ENCODE results near the gene LAGE3.

LAGE3 gene

GRCh38 chrX:154452823-154453222, 26.3 kb downstream of the LAGE3 start:
- no peak for DNase-seq

DNA sequence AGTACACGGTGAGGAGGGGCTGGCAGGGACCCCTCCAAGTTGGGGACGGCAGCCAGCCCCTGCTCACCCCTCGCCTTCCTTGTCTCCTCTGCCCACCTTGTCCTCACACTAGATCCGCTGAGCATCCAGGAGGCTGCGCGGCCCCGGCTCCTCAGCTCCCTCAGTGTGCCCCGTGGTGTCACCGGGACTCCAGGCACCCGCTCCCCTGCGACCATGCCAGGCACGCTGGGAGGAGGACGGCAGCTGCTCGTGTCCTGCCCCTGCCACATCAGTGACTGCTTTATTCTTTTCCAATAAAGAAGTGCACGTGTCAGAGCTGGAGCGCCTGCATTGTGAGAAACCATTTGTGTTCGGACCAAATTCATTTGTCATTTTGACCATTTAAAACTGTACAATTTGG, 28.8 kb downstream of the LAGE3 start:
- no peak for DNase-seq

- no peak for DNase-seq
Measured at GRCh38 chrX:154449618-154450017, 29.5 kb downstream of the LAGE3 start.

DNA sequence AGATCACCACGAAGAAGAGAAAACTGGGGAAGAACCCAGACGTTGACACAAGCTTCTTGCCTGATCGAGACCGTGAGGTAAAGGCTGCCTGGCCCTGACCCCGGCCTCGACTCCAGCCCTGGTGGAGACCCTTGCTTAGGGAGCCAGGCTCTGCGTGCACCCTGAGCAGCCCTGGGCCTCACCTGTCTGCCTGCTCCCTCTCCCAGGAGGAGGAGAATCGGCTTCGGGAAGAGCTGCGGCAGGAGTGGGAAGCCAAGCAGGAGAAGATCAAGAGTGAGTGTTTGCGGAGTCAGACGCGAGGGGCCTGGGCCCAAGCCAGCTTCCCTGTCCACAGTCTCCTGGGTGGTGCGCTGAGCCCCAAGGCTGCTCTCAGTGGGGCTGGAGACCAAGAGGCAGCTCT, 30.6 kb downstream of the LAGE3 start:
- no peak for DNase-seq

GRCh38 chrX:154446430-154446829, 32.7 kb downstream of the LAGE3 start:
- DNase-seq, result no peak

GRCh38 chrX:154445776-154446175, 33.3 kb downstream of the LAGE3 start:
- no peak for DNase-seq

DNA sequence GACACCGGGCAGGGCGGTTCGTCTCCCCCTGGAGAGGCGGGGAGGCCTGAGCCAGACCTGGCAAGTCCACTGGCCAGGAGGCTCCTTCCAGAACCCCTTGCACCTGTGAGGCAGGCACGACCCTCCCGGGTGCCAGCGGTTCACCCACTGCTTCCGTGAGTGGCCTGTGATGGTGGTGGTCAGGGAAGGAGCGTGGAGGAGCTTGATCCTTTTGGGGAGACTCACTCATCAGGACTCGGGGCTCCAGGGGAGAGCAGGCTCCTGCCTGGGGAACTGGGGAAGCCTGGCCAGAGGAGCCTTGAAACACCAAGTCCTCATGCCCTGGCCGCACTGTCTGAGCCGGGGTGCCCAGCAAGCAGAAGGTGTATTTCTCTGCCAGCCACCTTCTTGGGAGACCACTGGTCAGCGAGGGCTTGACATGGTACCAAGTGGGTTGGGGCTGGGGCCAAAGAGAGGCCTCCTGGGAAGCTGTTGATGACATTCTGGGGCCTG, 34.3 kb downstream of the LAGE3 start:
- no peak for DNase-seq

DNA sequence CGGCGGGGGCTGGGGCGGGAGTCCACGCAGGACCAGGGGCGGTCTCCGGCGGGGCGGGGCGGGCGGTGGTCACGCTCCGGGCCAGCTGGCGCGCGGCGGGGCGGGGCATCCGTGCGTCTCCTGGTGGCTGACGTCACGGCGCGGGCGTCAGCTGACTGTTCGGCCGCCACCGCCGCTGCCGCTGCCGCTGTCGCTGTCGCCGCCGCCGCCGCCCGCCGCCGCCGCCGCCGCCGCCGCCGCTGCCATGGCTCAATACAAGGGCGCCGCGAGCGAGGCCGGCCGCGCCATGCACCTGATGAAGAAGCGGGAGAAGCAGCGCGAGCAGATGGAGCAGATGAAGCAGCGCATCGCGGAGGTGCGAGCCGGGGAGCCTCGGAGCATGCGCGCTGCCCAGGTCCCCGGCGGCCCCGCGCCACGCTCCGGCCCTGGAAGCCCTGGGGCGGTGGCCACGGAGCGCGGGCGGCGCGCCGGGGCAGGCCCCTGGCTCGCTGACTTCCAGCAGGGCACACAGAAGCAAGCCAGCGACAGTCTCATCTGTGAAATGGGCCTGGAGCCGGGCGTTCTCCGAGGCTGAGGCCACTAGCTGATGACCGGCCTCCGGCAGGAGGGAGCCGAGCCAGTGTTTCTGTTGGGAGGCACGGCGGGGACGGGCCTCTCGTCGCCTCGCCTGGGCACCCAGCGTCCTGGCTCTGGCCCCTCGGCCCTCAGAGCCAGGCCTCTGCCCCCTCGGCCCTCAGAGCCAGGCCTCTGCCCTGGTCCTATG, 34.9 kb downstream of the LAGE3 start, which contains the start of gene FAM50A:
Gene FAM50A (plus strand): TSS at position 150 of the 763 bp plus-strand sequence. CDS start 95 bp downstream, at position 245.
- DNase-seq, result peak; percentile 81

GRCh38 chrX:154443479-154443910, 35.6 kb downstream of the LAGE3 start:
- DNase-seq, result peak; percentile 11

DNA sequence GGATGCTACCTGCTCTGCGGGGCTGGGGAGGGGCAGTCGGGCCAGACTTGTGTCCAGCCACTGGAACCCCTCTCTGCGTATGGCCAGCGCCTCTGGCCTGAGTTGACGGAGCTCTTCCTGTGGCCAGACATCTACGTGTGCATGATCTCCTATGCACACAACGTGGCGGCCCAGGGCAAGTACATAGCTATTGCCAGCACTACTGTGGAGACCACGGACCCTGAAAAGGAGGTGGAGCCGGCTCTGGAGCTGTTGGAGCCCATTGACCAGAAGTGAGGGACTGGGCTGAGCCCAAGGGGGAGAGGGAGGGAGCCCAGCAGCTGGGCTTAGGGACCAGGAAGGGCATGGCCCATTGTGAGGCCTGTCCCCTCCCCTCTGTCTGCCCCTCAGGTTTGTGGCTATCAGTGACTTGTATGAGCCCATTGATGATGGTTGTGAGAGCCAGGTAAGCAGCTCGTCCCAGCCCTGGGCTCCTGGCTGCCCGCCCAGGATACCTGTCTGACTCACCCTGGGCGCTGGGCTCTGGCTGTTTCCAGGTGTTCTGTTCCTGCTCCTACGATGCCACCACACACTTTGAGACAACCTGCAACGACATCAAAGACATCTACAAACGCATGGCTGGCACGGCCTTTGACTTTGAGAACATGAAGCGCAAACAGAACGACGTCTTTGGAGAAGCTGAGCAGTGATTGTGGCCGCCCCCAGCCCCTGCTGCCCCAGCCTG, 36.9 kb downstream of the LAGE3 start:
- no peak for DNase-seq

DNA sequence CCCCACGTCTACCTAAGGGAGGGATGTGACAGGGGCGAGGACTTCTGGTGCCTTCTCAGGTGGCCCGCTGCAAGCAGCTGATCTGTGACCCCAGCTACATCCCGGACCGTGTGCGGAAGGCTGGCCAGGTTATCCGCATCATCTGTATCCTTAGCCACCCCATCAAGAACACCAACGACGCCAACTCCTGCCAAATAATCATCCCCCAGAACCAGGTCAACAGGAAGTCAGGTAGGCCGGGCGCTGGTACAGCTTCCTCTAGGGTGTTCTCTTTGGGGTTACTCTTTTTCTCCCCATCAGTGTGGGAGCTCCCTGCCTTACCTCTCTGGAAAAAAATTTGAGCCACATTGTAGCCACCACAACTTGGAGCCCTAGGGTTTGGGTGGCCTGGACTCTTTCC, 37.5 kb downstream of the LAGE3 start:
- DNase-seq, result no peak

- DNase-seq, result no peak
Measured at GRCh38 chrX:154440623-154441357, 38.3 kb downstream of the LAGE3 start.

DNA sequence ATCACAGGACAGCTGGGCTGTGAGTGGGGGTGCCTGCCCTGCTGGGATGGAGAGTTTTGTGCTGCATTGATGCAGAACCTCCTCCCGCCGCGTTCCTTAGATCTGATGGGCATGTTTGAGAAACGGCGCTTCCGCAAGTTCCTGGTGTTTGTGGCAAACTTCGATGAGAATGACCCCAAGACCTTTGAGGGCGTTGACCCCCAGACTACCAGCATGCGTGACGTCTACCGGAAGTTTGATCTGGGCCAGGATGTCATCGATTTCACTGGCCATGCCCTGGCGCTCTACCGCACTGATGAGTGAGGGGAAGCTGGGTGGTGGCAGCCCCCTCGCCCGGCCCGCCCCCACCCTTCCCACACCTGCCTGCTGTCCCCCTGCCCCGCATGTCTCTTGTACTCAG, 39.2 kb downstream of the LAGE3 start:
- DNase-seq, result no peak

GRCh38 chrX:154437971-154438893, 40.8 kb downstream of the LAGE3 start:
- DNase-seq, result no peak

DNA sequence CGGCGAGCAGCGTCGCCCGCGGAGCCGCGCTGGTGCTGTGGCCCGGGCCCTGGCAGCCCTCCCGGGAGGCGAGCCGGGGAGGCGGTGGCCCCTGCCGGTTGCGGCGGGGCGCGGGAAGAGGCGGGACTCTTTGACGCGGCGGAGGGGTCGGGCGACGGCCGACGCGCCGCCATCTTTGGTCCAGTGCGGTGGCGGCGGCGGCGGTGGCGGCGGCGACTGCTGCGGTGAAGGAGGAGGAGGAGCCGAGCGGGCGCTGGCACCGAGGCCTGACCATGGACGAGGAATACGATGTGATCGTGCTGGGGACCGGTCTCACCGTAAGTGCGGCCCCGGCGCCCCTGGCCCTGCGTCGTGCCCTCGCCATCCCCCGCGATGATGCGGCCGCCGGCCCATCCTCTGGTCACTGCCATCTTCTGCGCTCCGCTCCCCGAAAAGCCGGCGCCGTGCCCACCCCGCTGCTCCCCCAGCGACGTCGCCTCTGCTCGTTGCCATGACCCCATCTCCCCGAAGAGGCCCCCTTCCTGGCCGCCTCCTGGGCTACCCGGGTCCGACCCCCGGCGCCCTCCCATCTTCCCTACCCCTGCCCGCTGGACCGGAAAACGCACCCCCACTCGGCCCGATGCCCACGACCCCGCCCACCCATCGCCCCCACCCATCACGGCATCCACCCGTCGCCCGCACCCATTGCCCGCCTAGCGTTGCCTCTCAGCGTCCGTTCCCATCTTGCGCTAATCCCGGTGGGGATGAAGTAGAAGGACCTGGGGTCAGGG, 41.9 kb downstream of the LAGE3 start, which contains the start of gene GDI1:
Gene GDI1 (plus strand): TSS at position 172 of the 770 bp plus-strand sequence. CDS start 101 bp downstream, at position 273.
- DNase-seq, result peak; percentile 54

GRCh38 chrX:154436374-154436982, 42.6 kb downstream of the LAGE3 start:
- peak; percentile 57 for DNase-seq

GRCh38 chrX:154435171-154435733, 43.8 kb downstream of the LAGE3 start:
- no peak for DNase-seq

DNA sequence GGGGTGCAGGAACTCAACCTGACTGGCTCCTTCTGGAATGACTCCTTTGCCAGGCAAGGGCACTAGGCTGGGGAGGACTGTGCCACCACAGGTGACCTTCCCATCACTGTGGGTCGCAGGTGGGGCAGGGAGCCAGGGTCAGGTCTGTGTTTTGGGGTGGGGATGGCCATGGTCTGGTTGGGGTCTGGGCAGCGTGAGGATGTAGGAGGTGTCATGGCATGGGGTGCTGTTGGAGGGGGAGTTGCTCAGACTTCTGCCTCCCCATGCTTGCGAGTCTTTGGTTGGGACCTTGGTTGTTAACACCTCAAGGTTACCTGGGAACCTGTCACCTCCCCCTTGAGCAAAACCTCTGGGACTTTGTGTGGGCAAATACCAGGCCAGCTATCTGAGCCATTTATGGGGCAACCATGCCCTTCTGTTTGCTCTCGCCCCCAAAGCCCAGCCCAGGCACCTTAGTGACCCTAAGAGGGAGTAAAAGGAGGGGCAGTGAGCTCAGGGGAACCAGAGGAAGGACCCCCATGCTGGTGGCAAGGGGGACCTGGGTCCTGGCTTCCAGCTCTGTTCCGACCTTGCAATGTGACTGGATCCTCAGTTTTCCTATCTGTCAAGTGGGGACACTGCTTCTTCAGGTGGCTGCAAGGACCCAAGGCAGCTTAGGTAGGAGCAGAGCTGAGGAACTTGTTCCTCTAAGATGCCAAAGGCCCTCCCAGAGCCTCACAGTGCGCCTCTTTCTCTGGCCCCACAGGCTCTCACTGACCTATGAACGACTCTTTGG, 44.5 kb downstream of the LAGE3 start:
- DNase-seq, result no peak

DNA sequence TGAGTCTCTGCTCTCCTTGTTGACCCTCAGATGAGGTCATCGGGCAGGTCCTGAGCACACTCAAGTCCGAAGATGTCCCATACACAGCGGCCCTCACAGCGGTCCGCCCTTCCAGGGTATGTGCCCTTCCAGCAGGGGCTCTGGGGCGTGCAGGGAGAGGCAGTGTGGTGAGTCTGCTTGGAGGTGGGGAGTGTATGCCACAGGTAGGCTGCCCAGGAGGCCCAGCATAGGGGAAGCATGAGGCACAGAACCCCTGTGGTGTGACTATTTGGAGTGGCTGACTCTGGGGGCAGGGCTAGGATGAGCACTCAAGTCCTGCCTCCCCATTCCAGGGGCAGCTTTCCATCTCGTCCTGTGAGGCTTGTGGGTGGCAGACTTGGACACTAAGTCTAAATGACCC, 45.5 kb downstream of the LAGE3 start:
- no peak for DNase-seq

- no peak for DNase-seq
Measured at GRCh38 chrX:154432210-154432609, 46.9 kb downstream of the LAGE3 start.
